Fibroblast of skin of left biceps (primary cell): ENCODE measurements around the gene GMDS.

Experiments
- DNase-seq, 2 experiments: peaks; one replicate each; pipeline ENCODE4 v3.0.0-alpha.2; 2013; ENCODE audit warnings: low read depth in 2 of 2

GMDS gene

GRCh38 chr6:1651362-1651761, 594.0 kb downstream of the GMDS start:
- no peak for DNase-seq

DNA sequence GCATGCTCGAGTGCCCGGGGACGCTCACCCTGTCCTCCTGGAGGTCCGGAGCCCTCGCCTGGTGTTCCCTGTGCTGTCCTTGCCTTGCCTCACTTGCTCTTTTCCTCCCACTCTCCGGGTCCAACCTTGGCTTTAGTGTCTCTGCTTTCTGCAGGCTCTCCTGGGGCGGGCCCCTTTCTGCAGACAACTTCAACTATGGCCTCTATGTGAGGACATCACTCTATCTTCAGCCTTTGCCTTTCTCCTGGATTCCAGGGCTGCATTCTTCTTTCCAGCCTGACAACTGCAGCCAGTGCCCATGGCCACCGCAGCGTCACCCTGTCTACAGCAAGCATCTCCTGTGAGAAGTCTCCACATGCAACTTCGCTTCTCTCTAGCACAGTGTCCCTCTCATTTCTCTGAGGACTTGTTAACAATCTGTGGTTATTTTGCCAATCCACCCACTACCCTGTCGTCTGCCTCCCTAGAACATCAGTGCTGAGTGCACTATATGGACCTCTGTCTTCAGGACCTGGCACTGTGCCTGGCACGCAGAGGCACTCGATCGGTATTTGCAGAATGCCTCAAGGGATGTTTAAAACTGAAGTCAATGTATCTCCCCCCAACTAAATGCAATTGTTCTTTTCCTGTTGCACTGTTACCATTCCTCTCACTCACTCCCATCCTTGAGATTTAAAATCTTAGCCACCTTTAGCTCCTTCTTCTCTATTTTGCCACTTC, 599.8 kb downstream of the GMDS start:
- no peak for DNase-seq

GRCh38 chr6:1644516-1645060, 600.8 kb downstream of the GMDS start:
- no peak for DNase-seq

DNA sequence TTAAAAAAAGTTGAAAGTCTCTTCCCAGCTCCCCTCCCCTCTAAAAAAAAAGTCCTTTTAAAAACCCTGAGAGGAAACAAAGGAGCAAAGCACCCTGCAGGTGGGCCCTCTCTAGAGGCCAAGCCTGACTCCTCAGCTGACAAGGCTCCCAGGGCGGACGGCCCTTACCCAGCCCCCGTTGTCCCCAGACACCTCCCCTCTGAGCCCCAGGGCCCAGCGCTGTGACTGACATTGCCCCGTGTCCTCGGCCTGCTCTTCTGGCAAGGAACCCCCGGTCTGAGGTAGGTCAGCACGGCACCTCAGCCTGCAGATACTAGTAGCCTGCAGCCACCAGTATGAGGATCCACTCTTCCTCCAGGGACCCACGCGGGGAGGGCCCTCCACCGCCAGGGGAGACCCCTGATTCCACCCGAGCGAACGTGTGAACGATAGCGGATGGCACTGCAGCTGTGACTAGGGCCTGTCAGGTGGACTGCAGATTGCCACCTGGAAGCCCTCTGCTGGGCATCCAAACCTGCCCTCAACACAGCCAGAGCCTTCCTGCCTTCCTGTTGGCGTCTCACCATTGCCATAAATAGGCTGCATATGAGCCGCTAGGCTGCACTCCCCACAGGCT, 601.5 kb downstream of the GMDS start:
- no peak for DNase-seq

DNA sequence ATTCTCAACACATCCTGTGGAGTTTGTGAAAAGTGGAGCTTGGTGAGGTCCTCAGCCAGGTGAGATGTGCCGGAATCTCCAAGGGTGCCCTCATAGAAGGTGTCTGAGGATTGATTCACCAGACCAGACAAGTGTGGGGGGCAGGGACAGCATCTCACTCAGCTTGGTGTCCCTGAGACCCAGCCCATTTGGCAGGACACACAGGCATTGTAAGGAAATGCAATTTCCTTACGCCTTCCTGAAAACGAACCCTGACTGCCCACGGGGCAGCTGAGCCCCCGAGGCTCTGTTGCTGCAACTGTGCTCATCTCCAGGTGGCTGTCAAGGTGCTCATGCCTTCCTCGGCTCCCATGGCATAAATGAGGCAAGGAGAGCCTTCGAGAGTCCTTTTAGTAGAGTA, 602.3 kb downstream of the GMDS start:
- no peak for DNase-seq

DNA sequence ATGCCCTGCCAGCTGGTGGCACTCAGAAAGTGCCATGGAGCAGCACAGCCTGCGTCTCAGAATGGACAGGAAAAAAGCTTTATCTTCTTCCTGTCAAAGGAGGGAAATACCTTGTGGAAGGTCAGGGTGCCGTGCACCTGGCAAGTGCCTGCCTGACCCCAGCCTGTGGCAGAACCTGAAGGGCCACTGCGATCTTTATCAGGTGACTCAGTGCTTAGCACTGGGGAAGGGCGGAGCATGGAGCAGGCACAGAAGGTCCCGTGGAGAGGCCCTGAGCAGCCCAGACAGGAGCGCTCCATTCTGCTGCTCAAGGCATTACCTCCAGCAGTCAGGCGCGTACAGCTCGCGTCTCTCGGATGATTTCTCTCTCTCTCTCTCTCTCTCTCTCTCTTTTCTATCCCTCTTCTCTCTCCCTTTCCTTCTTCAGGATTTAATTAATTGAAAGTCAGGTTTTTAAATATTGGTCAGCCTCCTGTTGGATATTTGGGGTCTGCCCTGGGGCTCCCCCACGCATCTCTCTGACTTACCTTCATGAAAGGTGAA, 604.0 kb downstream of the GMDS start:
- DNase-seq = no peak

DNA sequence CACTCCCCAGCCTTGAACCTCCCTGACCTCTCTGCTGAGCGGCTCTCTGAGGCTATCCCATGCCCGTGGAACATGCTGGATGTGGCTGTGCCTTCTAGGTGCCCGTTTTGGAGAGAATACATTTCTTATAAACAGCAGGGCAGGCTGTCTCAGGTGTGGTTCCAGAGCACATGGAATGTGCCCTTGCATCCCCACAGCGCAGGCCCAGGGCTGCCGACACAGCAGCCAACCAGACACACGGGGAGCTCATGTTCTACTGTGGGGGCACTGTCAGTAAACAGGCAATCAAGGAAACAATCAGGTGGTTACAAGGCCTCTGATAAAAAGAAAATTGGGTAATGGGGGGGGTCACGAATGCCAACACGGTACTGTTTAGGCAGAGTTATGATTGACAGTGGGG, 604.9 kb downstream of the GMDS start:
- no peak for DNase-seq

DNA sequence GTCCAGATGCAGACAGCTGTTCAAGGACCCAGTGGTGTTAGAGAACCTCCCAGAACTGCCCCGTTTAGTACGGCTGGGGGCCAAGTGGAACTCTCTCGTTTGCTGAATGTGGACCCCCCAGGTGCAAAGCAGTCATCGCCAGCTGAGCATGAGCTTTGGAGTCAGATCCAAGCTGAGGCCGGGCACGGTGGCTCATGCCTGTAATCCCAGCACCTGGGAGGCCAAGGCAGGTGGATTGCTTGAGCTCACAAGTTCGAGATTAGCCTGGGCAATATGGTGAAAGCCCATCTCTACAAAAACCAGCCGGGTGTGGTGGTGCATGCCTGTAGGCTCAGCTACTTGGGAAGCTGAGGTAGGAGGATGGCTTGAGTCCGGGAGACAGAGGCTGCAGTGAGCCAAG, 606.0 kb downstream of the GMDS start:
- no peak for DNase-seq

- DNase-seq = no peak
Observed at GRCh38 chr6:1636971-1637871, 608.2 kb downstream of the GMDS start.

DNA sequence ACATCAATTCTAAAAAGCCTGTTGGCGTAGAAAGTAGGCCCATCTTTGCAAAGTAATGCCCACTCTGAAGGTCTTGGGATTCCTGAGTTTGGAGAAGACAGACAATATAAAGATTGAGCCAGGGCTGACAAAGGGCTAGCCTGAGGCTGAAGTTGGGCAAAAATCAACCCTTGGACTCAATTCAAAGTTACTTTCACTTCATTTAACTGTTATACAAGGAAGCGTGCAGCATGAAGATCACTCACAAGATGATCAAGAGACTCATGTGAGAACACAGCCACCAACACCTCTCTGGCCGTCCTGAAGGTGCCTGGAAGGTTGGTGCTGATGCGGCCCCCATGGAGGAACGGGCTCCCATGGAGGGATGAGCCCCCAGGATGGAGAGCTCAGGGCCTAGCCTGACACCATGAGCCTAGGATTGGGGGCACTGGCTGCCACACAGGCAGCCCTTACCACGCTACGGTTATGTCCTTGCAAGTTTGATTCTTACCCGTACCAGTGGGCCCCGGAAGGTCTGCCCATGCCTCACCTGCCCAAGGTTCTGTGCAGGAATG, 609.1 kb downstream of the GMDS start:
- no peak for DNase-seq

- no peak for DNase-seq
Observed at GRCh38 chr6:1635305-1636010, 609.9 kb downstream of the GMDS start.

DNA sequence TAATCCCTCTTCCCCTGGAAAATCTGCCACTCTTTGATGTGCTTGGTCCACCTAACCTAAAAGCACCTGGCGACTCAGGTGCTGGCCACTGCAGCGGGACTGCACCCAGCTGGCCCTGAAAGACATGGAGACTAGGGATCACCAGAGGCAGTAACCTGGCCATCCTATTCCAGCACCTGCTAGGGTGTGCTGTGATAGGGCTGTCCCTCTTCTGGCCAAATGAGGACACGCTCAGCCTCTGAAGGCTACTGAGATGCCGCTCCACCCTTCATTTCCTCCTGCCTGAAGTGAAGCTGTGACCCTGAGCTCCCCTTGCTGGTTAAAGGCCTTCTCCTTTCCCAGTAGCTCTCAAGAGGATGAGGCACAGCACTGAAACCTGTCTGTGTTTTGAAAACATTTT, 611.3 kb downstream of the GMDS start:
- DNase-seq = no peak

- DNase-seq = no peak
Observed at GRCh38 chr6:1633366-1634021, 611.9 kb downstream of the GMDS start.

GRCh38 chr6:1631251-1631650, 614.2 kb downstream of the GMDS start:
- no peak for DNase-seq

DNA sequence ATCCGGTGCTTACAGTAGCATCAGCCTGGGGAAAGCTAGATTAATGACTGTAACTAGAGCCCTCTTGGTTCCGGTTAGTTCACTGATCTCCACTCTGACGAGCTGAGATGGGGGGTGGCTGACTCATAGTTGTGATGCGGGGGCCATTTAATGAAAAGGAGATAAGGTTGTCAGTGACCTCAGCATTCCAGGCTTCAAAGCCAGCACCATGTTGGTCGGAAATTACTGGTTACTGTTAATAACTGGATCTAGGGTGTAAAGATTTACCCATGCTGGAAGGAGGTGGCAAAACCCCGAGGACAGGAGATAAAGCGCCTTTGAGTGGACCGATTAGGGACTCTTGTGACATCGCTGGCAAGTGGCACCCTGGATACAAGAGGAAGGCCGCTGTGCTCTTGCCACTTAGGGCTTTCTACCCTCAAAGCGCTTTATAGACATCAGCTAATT, 614.6 kb downstream of the GMDS start:
- DNase-seq = no peak

- no peak for DNase-seq
Observed at GRCh38 chr6:1630212-1630770, 615.1 kb downstream of the GMDS start.

DNA sequence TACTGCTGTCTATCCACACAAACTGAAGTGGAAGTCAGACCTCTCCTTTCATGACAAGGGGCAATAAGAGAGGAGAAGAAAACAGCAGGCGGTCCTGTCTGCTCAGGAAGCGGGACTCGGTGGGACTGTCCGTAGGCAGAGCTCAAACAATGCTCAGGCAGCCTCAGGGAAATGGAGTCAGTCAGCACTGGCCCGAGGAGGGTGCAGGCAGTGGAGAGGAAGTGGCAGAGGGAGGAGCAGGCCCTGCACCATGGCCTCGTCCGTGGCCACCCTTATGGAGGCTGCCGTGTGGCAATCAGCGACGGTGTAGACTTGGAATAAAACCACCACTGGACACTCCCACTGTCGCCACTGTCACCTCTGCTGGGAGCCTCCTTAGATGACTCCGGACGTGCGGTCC, 616.1 kb downstream of the GMDS start:
- DNase-seq = no peak

DNA sequence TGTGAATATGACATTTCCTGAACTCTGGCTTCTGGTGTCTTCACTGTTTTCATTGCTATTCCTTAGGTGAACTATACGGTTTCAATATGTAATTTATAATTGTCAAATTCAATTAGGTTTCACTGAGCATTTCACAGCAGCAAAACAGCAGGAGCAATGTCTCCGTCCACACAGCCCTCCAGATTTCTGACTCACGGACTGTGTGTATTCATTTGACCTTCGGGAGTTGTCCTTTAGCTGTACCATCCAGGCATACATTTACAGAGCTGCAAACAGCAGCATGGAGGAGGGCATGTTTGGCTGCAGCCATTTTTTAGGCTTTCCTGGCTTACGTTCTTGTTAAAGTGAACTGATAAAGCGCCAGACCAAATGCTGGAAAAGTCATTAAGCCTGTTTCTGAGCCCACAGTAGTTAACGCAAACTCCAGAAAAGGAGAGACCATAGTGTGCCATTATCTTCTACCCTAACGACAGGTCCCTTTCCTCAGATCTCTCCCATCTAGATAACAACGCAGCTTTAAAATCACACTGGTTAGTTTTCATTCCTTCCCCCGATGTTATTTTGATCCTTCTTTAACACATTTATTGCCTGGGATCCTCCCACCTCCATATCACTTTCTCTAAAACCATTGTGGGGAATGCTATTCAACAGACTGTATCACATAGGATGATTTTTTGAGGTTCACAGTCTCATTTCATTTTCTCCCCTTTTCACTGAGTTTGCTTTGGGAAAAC, 617.4 kb downstream of the GMDS start:
- DNase-seq = no peak

GRCh38 chr6:1626481-1626880, 618.9 kb downstream of the GMDS start:
- no peak for DNase-seq
